HEK293T (cell line): ENCODE measurements around the gene NADK.
"Not testable (repeated sequence)": the region's sequence is repeated elsewhere in the genome, so short reads cannot be mapped to it uniquely, and the experiment has no call there.

Experiments
- ARNT ChIP-seq: fragments of 450-650 bp; IDR thresholded peaks from 2 replicates; pipeline ENCODE4 v1.6.1; 2017; ENCODE audit warnings: mild to moderate bottlenecking
- CTBP1 ChIP-seq: fragments of 450-650 bp; IDR thresholded peaks from 2 replicates; pipeline ENCODE4 v1.6.1; 2016; ENCODE audit warnings: borderline replicate concordance
- ELF4 ChIP-seq: fragments of 450-650 bp; IDR thresholded peaks from 2 replicates; pipeline ENCODE4 v1.6.1; 2017; ENCODE audit warnings: antibody characterized with exemption
- FOXK2 ChIP-seq: fragments of 450-650 bp; IDR thresholded peaks from 2 replicates; pipeline ENCODE4 v1.6.1; 2016; ENCODE audit warnings: mild to moderate bottlenecking
- FOXM1 ChIP-seq: fragments of 450-650 bp; IDR thresholded peaks from 2 replicates; pipeline ENCODE4 v1.6.1; 2017; ENCODE audit warnings: mild to moderate bottlenecking, borderline replicate concordance
- TARDBP ChIP-seq: fragments of 450-650 bp; IDR thresholded peaks from 2 replicates; pipeline ENCODE4 v1.6.1; 2016
- TF ChIP-seq, protein P1 (sequence below): fragments of 450-650 bp; IDR thresholded peaks from 2 replicates; pipeline ENCODE4 v1.6.1; 2016

DNA sequence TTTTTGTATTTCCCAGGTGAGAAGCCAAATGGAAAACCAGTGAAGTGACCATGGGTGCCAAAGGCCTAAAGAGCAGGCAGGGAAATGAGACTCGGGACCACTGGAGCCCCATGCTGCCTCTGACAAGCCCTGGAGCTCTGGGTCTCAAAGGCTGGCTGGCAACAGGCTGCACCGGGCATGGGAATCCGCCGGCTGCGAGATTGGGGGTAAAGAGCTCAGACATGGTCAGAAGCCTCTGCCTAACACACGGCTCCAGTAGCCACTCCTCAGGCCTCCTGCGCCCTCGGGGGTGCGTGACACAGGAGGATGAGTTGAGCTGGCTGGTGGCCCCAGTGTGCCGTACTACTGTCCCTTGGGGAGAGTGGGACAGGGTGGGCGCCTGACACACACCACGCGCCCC is 48.0 kb downstream of the NADK start:
- TF ChIP-seq FOXM1, CTBP1, TARDBP, FOXK2, ELF4, ARNT: not testable (repeated sequence)
- TF ChIP-seq, protein P1, sequence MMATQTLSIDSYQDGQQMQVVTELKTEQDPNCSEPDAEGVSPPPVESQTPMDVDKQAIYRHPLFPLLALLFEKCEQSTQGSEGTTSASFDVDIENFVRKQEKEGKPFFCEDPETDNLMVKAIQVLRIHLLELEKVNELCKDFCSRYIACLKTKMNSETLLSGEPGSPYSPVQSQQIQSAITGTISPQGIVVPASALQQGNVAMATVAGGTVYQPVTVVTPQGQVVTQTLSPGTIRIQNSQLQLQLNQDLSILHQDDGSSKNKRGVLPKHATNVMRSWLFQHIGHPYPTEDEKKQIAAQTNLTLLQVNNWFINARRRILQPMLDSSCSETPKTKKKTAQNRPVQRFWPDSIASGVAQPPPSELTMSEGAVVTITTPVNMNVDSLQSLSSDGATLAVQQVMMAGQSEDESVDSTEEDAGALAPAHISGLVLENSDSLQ, result not testable (repeated sequence)
